ENCODE results near the gene RORC. TPM values are rescaled to one million over a fixed set of nuclear protein-coding genes. Genes with fewer than 3 reads are reported as not detected.

The RORC gene
- polyA plus RNA-seq, 1 of the 3 experiments (the other 2 are of a cell fraction) = not detected

DNA sequence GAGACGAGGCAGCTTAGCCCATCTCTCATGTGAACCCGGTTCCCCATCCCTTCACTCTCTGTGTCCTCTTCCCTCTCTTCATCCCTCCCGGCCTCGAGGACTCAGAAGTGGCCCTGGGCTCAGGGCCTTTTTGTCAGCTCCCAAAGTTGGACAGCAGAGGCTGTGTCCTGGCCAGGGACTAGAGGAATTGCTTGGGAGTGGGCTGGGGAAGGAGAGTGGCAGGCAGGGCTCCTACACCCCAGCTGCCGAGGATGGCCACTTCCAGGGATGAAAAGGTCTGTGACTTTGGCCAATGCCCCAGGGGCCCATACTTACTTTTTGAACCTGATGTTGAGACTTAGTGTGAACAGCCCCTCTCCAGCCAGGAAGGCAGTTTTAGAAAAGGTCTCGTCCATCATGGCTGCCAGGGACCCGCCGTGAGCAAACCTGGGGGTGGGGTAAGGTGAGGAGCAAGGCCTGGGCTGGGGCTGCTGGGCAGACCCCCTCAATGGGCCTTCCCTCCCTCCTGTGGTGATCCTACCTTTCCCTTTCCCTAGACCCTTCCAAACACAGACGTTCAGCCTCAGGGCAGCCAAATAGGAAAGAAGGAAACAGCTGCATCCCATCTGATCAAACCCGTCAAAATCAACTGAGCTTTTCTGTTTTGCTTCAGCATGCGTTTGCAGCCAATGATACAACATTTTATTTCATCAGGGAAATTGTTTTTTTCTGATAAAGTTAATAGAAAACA, 16.4 kb upstream of the RORC start (continued):
- TF ChIP-seq RCOR1 (IDR thresholded peaks at IDR 0.05; ENCODE audit: low read length) (peak; percentile 64; the same call in 1 of the 2 replicates), MEF2A (IDR thresholded peaks at IDR 0.05; ENCODE audit: borderline replicate concordance, low read depth) (no peak), TEAD4 (IDR thresholded peaks at IDR 0.05; ENCODE audit: borderline replicate concordance, insufficient read depth) (no peak)
- TF ChIP-seq, protein P1, sequence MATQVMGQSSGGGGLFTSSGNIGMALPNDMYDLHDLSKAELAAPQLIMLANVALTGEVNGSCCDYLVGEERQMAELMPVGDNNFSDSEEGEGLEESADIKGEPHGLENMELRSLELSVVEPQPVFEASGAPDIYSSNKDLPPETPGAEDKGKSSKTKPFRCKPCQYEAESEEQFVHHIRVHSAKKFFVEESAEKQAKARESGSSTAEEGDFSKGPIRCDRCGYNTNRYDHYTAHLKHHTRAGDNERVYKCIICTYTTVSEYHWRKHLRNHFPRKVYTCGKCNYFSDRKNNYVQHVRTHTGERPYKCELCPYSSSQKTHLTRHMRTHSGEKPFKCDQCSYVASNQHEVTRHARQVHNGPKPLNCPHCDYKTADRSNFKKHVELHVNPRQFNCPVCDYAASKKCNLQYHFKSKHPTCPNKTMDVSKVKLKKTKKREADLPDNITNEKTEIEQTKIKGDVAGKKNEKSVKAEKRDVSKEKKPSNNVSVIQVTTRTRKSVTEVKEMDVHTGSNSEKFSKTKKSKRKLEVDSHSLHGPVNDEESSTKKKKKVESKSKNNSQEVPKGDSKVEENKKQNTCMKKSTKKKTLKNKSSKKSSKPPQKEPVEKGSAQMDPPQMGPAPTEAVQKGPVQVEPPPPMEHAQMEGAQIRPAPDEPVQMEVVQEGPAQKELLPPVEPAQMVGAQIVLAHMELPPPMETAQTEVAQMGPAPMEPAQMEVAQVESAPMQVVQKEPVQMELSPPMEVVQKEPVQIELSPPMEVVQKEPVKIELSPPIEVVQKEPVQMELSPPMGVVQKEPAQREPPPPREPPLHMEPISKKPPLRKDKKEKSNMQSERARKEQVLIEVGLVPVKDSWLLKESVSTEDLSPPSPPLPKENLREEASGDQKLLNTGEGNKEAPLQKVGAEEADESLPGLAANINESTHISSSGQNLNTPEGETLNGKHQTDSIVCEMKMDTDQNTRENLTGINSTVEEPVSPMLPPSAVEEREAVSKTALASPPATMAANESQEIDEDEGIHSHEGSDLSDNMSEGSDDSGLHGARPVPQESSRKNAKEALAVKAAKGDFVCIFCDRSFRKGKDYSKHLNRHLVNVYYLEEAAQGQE (IDR thresholded peaks at IDR 0.05; ENCODE audit: low read depth, low read length) = no peak
- TF ChIP-seq, protein P2, sequence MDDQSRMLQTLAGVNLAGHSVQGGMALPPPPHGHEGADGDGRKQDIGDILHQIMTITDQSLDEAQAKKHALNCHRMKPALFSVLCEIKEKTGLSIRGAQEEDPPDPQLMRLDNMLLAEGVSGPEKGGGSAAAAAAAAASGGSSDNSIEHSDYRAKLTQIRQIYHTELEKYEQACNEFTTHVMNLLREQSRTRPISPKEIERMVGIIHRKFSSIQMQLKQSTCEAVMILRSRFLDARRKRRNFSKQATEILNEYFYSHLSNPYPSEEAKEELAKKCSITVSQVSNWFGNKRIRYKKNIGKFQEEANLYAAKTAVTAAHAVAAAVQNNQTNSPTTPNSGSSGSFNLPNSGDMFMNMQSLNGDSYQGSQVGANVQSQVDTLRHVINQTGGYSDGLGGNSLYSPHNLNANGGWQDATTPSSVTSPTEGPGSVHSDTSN (IDR thresholded peaks at IDR 0.05) = no peak

DNA sequence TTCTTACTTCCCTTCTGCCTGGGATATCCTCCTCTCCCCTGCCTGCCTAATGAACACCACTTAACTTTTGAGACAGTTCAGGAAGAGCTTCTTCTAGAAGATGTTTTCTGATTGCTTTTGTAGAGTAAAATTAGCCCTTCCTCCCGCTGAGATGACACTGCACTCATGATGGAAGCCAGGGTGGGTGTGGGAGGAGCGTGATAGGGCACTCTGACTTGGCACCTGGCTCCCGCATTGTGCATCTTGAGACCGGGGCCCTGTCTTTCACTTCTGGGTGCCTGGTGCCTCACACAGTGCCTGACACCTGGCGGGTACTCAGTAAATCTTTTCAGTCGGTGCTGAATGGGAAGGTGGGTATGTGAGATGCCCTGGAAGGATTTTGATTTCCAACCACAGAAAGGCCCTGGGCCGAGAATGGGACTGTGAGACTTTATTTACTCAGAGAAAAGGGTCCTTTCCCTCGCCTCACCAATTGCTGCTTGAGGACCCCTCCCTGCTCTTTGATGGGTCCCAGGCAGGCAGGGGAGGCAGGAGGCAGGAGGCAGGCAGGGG, 15.2 kb upstream of the RORC start:
- 100% methylated on average over 3 of the region's 8 CpGs for WGBS (ENCODE audit: low lambda C conversion rate)
- CTCF ChIA-PET = interaction anchor here (0.9 to 6.8 kb wide), 7 partner anchors 10 to 251 kb away, joined by 3 to 50 read pairs (median 4); partner anchors contain the start of genes CELF3, MRPL9 and RIIAD1
- TF ChIP-seq RAD21 (IDR thresholded peaks at IDR 0.05; ENCODE audit: low read length) (no peak), RFX5 (IDR thresholded peaks at IDR 0.05; ENCODE audit: low read length) (no peak), GABPA (IDR thresholded peaks at IDR 0.05; ENCODE audit: low read depth) (no peak), NRF1 (IDR thresholded peaks at IDR 0.05; ENCODE audit: low read depth, low read length) (no peak), MEF2A (IDR thresholded peaks at IDR 0.05; ENCODE audit: borderline replicate concordance, low read depth) (no peak), SMC3 (IDR thresholded peaks at IDR 0.05; ENCODE audit: low read depth, low read length) (no peak), SIN3A (IDR thresholded peaks at IDR 0.05; ENCODE audit: borderline replicate concordance, low read depth, low read length) (no peak), NFIC (IDR thresholded peaks at IDR 0.05; ENCODE audit: borderline replicate concordance) (no peak), ELF1 (IDR thresholded peaks at IDR 0.05) (no peak), RCOR1 (IDR thresholded peaks at IDR 0.05; ENCODE audit: low read length) (no peak), RXRA (IDR thresholded peaks at IDR 0.05; ENCODE audit: borderline replicate concordance, low read depth) (no peak), JUND (IDR thresholded peaks at IDR 0.05) (no peak), TAF1 (IDR thresholded peaks at IDR 0.05; ENCODE audit: borderline replicate concordance, low read depth, low read length) (no peak), FOSL2 (IDR thresholded peaks at IDR 0.05; ENCODE audit: borderline replicate concordance, low read depth) (no peak)
- TF ChIP-seq, protein P1 (IDR thresholded peaks at IDR 0.05; ENCODE audit: low read depth, low read length) = no peak
- TF ChIP-seq, protein P2 (IDR thresholded peaks at IDR 0.05) = no peak
- TF ChIP-seq, protein P3, sequence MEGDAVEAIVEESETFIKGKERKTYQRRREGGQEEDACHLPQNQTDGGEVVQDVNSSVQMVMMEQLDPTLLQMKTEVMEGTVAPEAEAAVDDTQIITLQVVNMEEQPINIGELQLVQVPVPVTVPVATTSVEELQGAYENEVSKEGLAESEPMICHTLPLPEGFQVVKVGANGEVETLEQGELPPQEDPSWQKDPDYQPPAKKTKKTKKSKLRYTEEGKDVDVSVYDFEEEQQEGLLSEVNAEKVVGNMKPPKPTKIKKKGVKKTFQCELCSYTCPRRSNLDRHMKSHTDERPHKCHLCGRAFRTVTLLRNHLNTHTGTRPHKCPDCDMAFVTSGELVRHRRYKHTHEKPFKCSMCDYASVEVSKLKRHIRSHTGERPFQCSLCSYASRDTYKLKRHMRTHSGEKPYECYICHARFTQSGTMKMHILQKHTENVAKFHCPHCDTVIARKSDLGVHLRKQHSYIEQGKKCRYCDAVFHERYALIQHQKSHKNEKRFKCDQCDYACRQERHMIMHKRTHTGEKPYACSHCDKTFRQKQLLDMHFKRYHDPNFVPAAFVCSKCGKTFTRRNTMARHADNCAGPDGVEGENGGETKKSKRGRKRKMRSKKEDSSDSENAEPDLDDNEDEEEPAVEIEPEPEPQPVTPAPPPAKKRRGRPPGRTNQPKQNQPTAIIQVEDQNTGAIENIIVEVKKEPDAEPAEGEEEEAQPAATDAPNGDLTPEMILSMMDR (IDR thresholded peaks at IDR 0.05) = no peak

More for the DNA sequence above, 15.2 kb upstream of the RORC start:
- Histone ChIP-seq H3K9ac (no peak overlapping the region), H3K9me2 (no peaks in the 10 kb centered on the region), H3K36me3 (replicated peaks in 1 of 2; ENCODE audit: control insufficient read depth in 1 of 2, insufficient read depth in 2 of 2, low read length in 1 of 2) (no peaks in the 10 kb centered on the region), H3F3A (replicated peaks; ENCODE audit: insufficient read depth) (no peaks in the 10 kb centered on the region), H4K20me1 (ENCODE audit: insufficient read depth) (no peaks in the 10 kb centered on the region), H3K4me2 (no peak overlapping the region), H3K27ac (ENCODE audit: low read depth in 2 of 2, low read length in 1 of 2) (no peak overlapping the region), H3K79me2 (ENCODE audit: insufficient read depth) (no peaks in the 10 kb centered on the region), H2AFZ (ENCODE audit: low read depth) (no peak overlapping the region), H3K27me3 (ENCODE audit: insufficient read depth) (peaks cover 5% of the 10 kb centered on the region; the same call in 1 of the 2 replicates), H3K4me3 (ENCODE audit: low read depth in 2 of 2, low read length in 1 of 2) (no peak overlapping the region), H3K9me3 (no peaks in the 10 kb centered on the region), H3K4me1 (ENCODE audit: control insufficient read depth in 1 of 2, insufficient read depth in 2 of 2, low read depth in 1 of 2, low read length in 1 of 2) (peaks cover 0 to 36% of the 10 kb centered on the region in 2 experiments; a peak in 1 of 4 replicates)
- POLR2A ChIA-PET = no interaction called here
- DNase-seq = no peak

Data from SK-N-SH (cell line).